Tibial nerve (tissue), 3 donors: ENCODE measurements around the gene SPAAR.

Experiments used
- CTCF ChIP-seq, 5 experiments: fragments of 200-600 bp in 3 of 5; fragments of 450-650 bp in 2 of 5; sonication (generic) in 3 of 5; IDR thresholded peaks; one replicate each; pipeline ENCODE4 v1.5.1; 2016 to 2019; ENCODE audit warnings: antibody characterized with exemption in 5 of 5, mild to moderate bottlenecking in 3 of 5, moderate library complexity in 2 of 5
- POLR2A ChIP-seq, 2 donors: fragments of 450-650 bp; IDR thresholded peaks; one replicate each; pipeline ENCODE4 v1.6.1; 2017; ENCODE audit warnings: antibody characterized with exemption in 2 of 2, mild to moderate bottlenecking in 2 of 2, moderate library complexity in 2 of 2

DNA sequence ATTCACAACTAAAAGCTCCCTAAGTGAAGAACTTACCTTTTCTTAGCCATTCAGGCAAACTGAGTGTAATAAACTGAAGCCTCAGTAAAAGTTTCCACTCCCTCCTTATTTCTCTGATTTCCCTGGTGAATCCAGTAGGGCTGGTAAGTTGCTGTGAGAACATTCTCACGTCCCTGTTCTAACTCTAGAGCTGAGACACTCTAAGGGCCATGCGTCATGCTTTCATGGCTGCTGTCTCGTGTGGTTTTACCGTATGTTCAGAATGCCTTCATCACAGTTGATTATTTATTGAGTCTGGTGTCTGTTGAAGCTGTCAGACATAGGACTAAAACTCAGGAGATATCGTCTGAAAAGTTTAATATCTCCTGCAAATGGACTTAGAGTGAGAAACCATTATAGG, 47.4 kb downstream of the SPAAR start:
- no peak for TF ChIP-seq CTCF (IDR thresholded peaks at IDR 0.05)
- TF ChIP-seq POLR2A (IDR thresholded peaks at IDR 0.05): no peak
